HL-60 (cell line): ENCODE results near the gene AFAP1.

ENCODE experiments used
- GABPA ChIP-seq: IDR thresholded peaks from 2 replicates; pipeline ENCODE4 v1.6.1; 2012; ENCODE audit warnings: low read depth
- POLR2AphosphoS5 ChIP-seq: IDR thresholded peaks from 2 replicates; pipeline ENCODE4 v1.6.1; 2012; ENCODE audit warnings: low read depth
- TF ChIP-seq, protein P1 (sequence below): IDR thresholded peaks from one replicate; pipeline ENCODE4 v1.5.1; 2011; ENCODE audit warnings: low read length, control low read depth, inconsistent platforms; ENCODE audit not compliant: insufficient read depth
- TF ChIP-seq, protein P2 (sequence below): IDR thresholded peaks from 2 replicates; pipeline ENCODE4 v1.6.1; 2012; ENCODE audit warnings: low read depth; ENCODE audit not compliant: insufficient replicate concordance

DNA sequence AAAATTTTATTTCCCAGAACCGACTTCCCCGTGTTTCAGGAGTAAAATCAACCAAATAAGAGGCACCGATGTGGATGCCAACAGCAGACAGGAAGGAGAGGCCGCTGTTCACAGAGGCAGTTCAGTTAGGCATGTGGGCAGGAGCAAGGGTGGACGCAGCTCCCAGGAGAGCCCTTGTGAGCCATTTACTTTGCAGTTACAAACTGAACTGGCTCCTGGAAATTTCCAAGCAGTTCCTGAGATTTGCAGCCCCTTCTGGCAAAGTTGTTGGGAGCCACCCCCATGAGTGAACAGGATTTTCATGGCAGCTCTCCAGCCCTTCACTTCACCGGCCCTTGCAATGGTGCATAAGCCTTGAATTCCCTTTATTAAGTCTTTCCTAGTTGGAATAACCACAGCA, 189.1 kb downstream of the AFAP1 start:
- TF ChIP-seq, protein P1, sequence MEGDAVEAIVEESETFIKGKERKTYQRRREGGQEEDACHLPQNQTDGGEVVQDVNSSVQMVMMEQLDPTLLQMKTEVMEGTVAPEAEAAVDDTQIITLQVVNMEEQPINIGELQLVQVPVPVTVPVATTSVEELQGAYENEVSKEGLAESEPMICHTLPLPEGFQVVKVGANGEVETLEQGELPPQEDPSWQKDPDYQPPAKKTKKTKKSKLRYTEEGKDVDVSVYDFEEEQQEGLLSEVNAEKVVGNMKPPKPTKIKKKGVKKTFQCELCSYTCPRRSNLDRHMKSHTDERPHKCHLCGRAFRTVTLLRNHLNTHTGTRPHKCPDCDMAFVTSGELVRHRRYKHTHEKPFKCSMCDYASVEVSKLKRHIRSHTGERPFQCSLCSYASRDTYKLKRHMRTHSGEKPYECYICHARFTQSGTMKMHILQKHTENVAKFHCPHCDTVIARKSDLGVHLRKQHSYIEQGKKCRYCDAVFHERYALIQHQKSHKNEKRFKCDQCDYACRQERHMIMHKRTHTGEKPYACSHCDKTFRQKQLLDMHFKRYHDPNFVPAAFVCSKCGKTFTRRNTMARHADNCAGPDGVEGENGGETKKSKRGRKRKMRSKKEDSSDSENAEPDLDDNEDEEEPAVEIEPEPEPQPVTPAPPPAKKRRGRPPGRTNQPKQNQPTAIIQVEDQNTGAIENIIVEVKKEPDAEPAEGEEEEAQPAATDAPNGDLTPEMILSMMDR, result no peak
- no peak for TF ChIP-seq POLR2AphosphoS5
- TF ChIP-seq, protein P2, sequence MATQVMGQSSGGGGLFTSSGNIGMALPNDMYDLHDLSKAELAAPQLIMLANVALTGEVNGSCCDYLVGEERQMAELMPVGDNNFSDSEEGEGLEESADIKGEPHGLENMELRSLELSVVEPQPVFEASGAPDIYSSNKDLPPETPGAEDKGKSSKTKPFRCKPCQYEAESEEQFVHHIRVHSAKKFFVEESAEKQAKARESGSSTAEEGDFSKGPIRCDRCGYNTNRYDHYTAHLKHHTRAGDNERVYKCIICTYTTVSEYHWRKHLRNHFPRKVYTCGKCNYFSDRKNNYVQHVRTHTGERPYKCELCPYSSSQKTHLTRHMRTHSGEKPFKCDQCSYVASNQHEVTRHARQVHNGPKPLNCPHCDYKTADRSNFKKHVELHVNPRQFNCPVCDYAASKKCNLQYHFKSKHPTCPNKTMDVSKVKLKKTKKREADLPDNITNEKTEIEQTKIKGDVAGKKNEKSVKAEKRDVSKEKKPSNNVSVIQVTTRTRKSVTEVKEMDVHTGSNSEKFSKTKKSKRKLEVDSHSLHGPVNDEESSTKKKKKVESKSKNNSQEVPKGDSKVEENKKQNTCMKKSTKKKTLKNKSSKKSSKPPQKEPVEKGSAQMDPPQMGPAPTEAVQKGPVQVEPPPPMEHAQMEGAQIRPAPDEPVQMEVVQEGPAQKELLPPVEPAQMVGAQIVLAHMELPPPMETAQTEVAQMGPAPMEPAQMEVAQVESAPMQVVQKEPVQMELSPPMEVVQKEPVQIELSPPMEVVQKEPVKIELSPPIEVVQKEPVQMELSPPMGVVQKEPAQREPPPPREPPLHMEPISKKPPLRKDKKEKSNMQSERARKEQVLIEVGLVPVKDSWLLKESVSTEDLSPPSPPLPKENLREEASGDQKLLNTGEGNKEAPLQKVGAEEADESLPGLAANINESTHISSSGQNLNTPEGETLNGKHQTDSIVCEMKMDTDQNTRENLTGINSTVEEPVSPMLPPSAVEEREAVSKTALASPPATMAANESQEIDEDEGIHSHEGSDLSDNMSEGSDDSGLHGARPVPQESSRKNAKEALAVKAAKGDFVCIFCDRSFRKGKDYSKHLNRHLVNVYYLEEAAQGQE, result no peak
- TF ChIP-seq GABPA, result no peak
